GM12878 (cell line): ENCODE data around the gene CMTR2. TPM values are rescaled to one million over a fixed set of nuclear protein-coding genes. Genes with fewer than 3 reads are reported as not detected.

Experiments used
- BACH1 ChIP-seq: fragments of 450-650 bp; IDR thresholded peaks from 2 replicates; pipeline ENCODE4 v1.6.1; 2017; ENCODE audit warnings: mild to moderate bottlenecking, borderline replicate concordance
- CEBPB ChIP-seq, 2 experiments: fragments of 150-350 bp in 1 of 2; IDR thresholded peaks; 2 replicates each; pipeline ENCODE4 v1.6.1; 2012 to 2014; ENCODE audit warnings: low read depth in 2 of 2, low read length in 2 of 2, borderline replicate concordance in 1 of 2, inconsistent platforms in 1 of 2
- DPF2 ChIP-seq: fragments of 450-650 bp; IDR thresholded peaks from 2 replicates; pipeline ENCODE4 v1.6.1; 2017; ENCODE audit warnings: mild to moderate bottlenecking
- FOS ChIP-seq: IDR thresholded peaks from 3 replicates; pipeline ENCODE4 v1.6.1; 2011; ENCODE audit warnings: borderline replicate concordance; ENCODE audit not compliant: insufficient read length; ENCODE audit errors: extremely low read depth
- HCFC1 ChIP-seq: fragments of 150-350 bp; IDR thresholded peaks from 2 replicates; pipeline ENCODE4 v1.6.1; 2014; ENCODE audit warnings: low read length
- IKZF1 ChIP-seq: fragments of 450-650 bp; conservative IDR thresholded peaks from 2 replicates; pipeline ENCODE4 v1.6.1; 2017; ENCODE audit warnings: antibody characterized with exemption, mild to moderate bottlenecking
- IKZF2 ChIP-seq, 2 experiments: fragments of 450-650 bp; IDR thresholded peaks; 2 replicates each; pipeline ENCODE4 v1.6.1; 2017; ENCODE audit warnings: mild to moderate bottlenecking in 2 of 2, moderate library complexity in 2 of 2
- MTA3 ChIP-seq: IDR thresholded peaks from 2 replicates; pipeline ENCODE4 v1.6.1; 2012; ENCODE audit warnings: low read length, inconsistent platforms, borderline replicate concordance
- NRF1 ChIP-seq: conservative IDR thresholded peaks from 2 replicates; pipeline ENCODE4 v1.6.1; 2011; ENCODE audit warnings: mild to moderate bottlenecking, low read depth, low read length, improper control_type of control experiment
- PAX8 ChIP-seq: fragments of 450-650 bp; IDR thresholded peaks from 2 replicates; pipeline ENCODE4 v1.6.1; 2017; ENCODE audit warnings: mild to moderate bottlenecking, moderate library complexity
- RB1 ChIP-seq: fragments of 450-650 bp; formaldehyde crosslinking; IDR thresholded peaks from 2 replicates; pipeline ENCODE4 v1.6.1; 2017; ENCODE audit warnings: mild to moderate bottlenecking, borderline replicate concordance
- RELA ChIP-seq: fragments of 450-650 bp; IDR thresholded peaks from 2 replicates; pipeline ENCODE4 v1.8.0; 2014; ENCODE audit warnings: borderline replicate concordance; ENCODE audit not compliant: partially characterized antibody
- TAF1 ChIP-seq: IDR thresholded peaks from 2 replicates; pipeline ENCODE4 v1.6.1; 2011; ENCODE audit warnings: mild to moderate bottlenecking, low read depth, low read length, borderline replicate concordance
- TCF12 ChIP-seq: IDR thresholded peaks from 2 replicates; pipeline ENCODE4 v1.6.1; 2011; ENCODE audit warnings: low read depth, mild to moderate bottlenecking, low read length
- polyA plus RNA-seq, 11 experiments: library from polyadenylated mRNA; depleted of rRNA in 4 of 11; unstranded in 6 of 11; stranded (reverse) in 5 of 11; fragments of >200 nt; fragmentation: Nextera tagmentation in 4 of 11; fragmentation: Illumina TruSeq in 1 of 11; extraction: Ambion mirVana in 4 of 11; extraction: Trizol in 1 of 11; gene quantifications; 1 replicate in 1 of 11; 2 replicates in 10 of 11; pipeline versions ENCODE4 v1.2.1 to v1.2.3, GENCODE V29; 2011 to 2016; ENCODE audit warnings: inconsistent platforms in 2 of 11, missing spikeins in 2 of 11, low read depth in 1 of 11
- total RNA-seq, 4 experiments: library from RNA; depleted of rRNA in 3 of 4; stranded (reverse); fragments of >200 nt in 3 of 4; fragmentation: Illumina TruSeq in 1 of 4; extraction: Trizol in 1 of 4; gene quantifications; 2 replicates each; pipeline versions ENCODE4 v1.2.1 to v1.2.3, GENCODE V29; 2013 to 2021
- TF ChIP-seq, protein P1 (sequence below): fragments of 450-650 bp; formaldehyde crosslinking; IDR thresholded peaks from 2 replicates; pipeline ENCODE4 v1.4.0; 2022; ENCODE audit warnings: mild to moderate bottlenecking, moderate library complexity
- TF ChIP-seq, protein P2 (sequence below): fragments of 450-650 bp; IDR thresholded peaks from 2 replicates; pipeline ENCODE4 v1.6.1; 2017; ENCODE audit warnings: antibody characterized with exemption, mild to moderate bottlenecking, moderate library complexity
- TF ChIP-seq, protein P3 (sequence below): IDR thresholded peaks from 2 replicates; pipeline ENCODE4 v1.6.1; 2012; ENCODE audit warnings: mild to moderate bottlenecking, low read depth, low read length
- TF ChIP-seq, protein P4 (sequence below): IDR thresholded peaks from 2 replicates; pipeline ENCODE4 v1.6.1; 2011; ENCODE audit warnings: mild to moderate bottlenecking, low read depth, low read length, moderate library complexity; ENCODE audit not compliant: insufficient replicate concordance

The CMTR2 gene
- total and polyA plus RNA-seq, 10 of the 15 experiments (the other 5 are each of a cell fraction or from before 2014, with no cell fraction given): 6.5 to 37.0 (median 20.9) TPM

- 0 out of 2 replicates have a peak, but pooled peaks have one; percentile 25 for TF ChIP-seq RB1
- no peak for TF ChIP-seq RELA
- TF ChIP-seq HCFC1: 0 out of 2 replicates have a peak, but pooled peaks have one; percentile 48
- peak; percentile 64 for TF ChIP-seq NRF1
- TF ChIP-seq PAX8: no peak
- TF ChIP-seq IKZF2 (IDR thresholded peaks at IDR 0.05): peak in 1 of 2 experiments; percentile 67; a peak in 3 of 4 replicates
- peak; percentile 94 for TF ChIP-seq IKZF1
- TF ChIP-seq TAF1: no peak; the same call in 1 of the 2 replicates
- TF ChIP-seq TCF12: no peak; the same call in 1 of the 2 replicates
- peak; percentile 81 for TF ChIP-seq DPF2
- TF ChIP-seq MTA3: no peak
- TF ChIP-seq, protein P1, sequence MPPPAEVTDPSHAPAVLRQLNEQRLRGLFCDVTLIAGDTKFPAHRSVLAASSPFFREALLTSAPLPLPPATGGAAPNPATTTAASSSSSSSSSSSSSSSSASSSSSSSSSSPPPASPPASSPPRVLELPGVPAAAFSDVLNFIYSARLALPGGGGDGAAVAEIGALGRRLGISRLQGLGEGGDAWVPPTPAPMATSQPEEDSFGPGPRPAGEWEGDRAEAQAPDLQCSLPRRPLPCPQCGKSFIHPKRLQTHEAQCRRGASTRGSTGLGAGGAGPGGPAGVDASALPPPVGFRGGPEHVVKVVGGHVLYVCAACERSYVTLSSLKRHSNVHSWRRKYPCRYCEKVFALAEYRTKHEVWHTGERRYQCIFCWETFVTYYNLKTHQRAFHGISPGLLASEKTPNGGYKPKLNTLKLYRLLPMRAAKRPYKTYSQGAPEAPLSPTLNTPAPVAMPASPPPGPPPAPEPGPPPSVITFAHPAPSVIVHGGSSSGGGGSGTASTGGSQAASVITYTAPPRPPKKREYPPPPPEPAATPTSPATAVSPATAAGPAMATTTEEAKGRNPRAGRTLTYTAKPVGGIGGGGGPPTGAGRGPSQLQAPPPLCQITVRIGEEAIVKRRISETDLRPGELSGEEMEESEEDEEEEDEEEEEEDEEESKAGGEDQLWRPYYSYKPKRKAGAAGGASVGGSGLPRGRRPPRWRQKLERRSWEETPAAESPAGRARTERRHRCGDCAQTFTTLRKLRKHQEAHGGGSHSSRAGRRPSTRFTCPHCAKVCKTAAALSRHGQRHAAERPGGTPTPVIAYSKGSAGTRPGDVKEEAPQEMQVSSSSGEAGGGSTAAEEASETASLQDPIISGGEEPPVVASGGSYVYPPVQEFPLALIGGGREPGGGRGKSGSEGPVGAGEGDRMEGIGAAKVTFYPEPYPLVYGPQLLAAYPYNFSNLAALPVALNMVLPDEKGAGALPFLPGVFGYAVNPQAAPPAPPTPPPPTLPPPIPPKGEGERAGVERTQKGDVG (CRISPR knock-in tag): no peak
- TF ChIP-seq, protein P2, sequence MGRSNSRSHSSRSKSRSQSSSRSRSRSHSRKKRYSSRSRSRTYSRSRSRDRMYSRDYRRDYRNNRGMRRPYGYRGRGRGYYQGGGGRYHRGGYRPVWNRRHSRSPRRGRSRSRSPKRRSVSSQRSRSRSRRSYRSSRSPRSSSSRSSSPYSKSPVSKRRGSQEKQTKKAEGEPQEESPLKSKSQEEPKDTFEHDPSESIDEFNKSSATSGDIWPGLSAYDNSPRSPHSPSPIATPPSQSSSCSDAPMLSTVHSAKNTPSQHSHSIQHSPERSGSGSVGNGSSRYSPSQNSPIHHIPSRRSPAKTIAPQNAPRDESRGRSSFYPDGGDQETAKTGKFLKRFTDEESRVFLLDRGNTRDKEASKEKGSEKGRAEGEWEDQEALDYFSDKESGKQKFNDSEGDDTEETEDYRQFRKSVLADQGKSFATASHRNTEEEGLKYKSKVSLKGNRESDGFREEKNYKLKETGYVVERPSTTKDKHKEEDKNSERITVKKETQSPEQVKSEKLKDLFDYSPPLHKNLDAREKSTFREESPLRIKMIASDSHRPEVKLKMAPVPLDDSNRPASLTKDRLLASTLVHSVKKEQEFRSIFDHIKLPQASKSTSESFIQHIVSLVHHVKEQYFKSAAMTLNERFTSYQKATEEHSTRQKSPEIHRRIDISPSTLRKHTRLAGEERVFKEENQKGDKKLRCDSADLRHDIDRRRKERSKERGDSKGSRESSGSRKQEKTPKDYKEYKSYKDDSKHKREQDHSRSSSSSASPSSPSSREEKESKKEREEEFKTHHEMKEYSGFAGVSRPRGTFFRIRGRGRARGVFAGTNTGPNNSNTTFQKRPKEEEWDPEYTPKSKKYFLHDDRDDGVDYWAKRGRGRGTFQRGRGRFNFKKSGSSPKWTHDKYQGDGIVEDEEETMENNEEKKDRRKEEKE: no peak
- no peak for TF ChIP-seq CEBPB (IDR thresholded peaks at IDR 0.05; ENCODE audit: borderline replicate concordance in 1 of 2, low read depth in 2 of 2, low read length in 2 of 2)
- no peak for TF ChIP-seq FOS
- TF ChIP-seq, protein P3, sequence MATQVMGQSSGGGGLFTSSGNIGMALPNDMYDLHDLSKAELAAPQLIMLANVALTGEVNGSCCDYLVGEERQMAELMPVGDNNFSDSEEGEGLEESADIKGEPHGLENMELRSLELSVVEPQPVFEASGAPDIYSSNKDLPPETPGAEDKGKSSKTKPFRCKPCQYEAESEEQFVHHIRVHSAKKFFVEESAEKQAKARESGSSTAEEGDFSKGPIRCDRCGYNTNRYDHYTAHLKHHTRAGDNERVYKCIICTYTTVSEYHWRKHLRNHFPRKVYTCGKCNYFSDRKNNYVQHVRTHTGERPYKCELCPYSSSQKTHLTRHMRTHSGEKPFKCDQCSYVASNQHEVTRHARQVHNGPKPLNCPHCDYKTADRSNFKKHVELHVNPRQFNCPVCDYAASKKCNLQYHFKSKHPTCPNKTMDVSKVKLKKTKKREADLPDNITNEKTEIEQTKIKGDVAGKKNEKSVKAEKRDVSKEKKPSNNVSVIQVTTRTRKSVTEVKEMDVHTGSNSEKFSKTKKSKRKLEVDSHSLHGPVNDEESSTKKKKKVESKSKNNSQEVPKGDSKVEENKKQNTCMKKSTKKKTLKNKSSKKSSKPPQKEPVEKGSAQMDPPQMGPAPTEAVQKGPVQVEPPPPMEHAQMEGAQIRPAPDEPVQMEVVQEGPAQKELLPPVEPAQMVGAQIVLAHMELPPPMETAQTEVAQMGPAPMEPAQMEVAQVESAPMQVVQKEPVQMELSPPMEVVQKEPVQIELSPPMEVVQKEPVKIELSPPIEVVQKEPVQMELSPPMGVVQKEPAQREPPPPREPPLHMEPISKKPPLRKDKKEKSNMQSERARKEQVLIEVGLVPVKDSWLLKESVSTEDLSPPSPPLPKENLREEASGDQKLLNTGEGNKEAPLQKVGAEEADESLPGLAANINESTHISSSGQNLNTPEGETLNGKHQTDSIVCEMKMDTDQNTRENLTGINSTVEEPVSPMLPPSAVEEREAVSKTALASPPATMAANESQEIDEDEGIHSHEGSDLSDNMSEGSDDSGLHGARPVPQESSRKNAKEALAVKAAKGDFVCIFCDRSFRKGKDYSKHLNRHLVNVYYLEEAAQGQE: no peak
- TF ChIP-seq BACH1: peak; percentile 67; the same call in 1 of the 2 replicates
- TF ChIP-seq, protein P4, sequence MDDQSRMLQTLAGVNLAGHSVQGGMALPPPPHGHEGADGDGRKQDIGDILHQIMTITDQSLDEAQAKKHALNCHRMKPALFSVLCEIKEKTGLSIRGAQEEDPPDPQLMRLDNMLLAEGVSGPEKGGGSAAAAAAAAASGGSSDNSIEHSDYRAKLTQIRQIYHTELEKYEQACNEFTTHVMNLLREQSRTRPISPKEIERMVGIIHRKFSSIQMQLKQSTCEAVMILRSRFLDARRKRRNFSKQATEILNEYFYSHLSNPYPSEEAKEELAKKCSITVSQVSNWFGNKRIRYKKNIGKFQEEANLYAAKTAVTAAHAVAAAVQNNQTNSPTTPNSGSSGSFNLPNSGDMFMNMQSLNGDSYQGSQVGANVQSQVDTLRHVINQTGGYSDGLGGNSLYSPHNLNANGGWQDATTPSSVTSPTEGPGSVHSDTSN: peak; percentile 36
Measured at GRCh38 chr16:71288890-71289731, at the start of gene CMTR2 (continued).
